Activated naive CD8-positive, alpha-beta T cell (primary cell): ENCODE data around the gene DRC1.

ENCODE experiments used
- H3K27ac Mint-ChIP-seq: one replicate; pipeline ENCODE4 v1.8.0; 2021; ENCODE audit warnings: mixed read lengths
- H3K27me3 Mint-ChIP-seq: one replicate; pipeline ENCODE4 v1.8.0; 2021; ENCODE audit warnings: mixed read lengths
- H3K36me3 Mint-ChIP-seq: one replicate; pipeline ENCODE4 v1.8.0; 2021; ENCODE audit warnings: mixed read lengths
- H3K4me1 Mint-ChIP-seq: one replicate; pipeline ENCODE4 v1.8.0; 2021; ENCODE audit warnings: low read depth, mixed read lengths
- H3K4me3 Mint-ChIP-seq: one replicate; pipeline ENCODE4 v1.8.0; 2021; ENCODE audit warnings: mild to moderate bottlenecking, mixed read lengths
- H3K9me3 Mint-ChIP-seq: one replicate; pipeline ENCODE4 v1.8.0; 2021; ENCODE audit warnings: low read depth, mixed read lengths

Gene DRC1

DNA sequence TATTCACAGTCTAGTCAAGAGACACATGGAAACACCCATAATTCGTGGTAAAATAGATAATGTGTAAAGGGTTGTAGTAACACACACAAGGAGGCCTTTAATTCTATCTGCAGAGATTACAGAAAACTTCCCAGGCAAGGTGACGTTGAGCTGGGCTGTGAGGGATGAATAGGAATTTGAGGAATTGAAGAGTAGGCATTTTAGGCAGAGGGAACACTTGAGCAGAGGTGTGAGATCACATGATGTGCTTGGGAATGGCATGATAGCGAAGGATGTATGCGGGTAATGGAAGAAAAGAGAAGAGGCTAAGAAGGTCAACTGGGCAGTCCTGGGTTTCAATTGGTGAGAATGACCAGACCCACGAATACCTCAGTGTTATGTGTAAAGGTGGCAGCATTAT lies 20.2 kb downstream of the DRC1 start:
- Mint-ChIP-seq H3K4me3 (no peak overlapping the region), H3K36me3 (no peaks in the 10 kb centered on the region), H3K27me3 (no peaks in the 10 kb centered on the region), H3K9me3 (no peaks in the 10 kb centered on the region), H3K27ac (no peak overlapping the region), H3K4me1 (no peaks in the 10 kb centered on the region)

- H3K27ac Mint-ChIP-seq, result no peak overlapping the region
- H3K27me3 Mint-ChIP-seq, result no peaks in the 10 kb centered on the region
- no peaks in the 10 kb centered on the region for H3K36me3 Mint-ChIP-seq
- H3K9me3 Mint-ChIP-seq, result no peaks in the 10 kb centered on the region
- H3K4me1 Mint-ChIP-seq, result no peaks in the 10 kb centered on the region
- H3K4me3 Mint-ChIP-seq, result no peak overlapping the region
These were observed 21.4 kb downstream of the DRC1 start for GRCh38 chr2:26422947-26423629.

- Mint-ChIP-seq H3K9me3 (no peaks in the 10 kb centered on the region), H3K27ac (no peak overlapping the region), H3K4me3 (no peak overlapping the region), H3K36me3 (no peaks in the 10 kb centered on the region), H3K27me3 (no peaks in the 10 kb centered on the region), H3K4me1 (no peaks in the 10 kb centered on the region)
These were observed 22.0 kb downstream of the DRC1 start for GRCh38 chr2:26423750-26424149.

DNA sequence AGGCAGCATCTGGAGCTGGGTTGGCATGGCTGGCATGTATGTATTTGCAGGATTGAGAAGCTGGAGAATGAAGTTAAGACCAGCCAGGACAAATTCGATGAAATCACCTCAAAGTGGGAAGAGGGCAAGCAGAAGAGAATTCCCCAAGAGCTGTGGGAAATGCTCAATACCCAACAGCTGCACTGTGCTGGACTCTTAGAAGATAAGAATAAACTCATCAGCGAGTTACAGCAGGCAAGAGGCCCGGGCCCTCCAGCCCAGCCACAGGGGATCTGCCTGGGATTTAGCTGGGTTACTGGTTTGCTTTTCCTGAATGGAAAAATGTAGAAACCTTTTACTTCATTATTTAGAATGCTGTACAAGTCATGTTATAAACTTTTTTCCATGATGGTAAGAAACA lies 22.5 kb downstream of the DRC1 start:
- Mint-ChIP-seq H3K4me3 (no peak overlapping the region), H3K36me3 (no peaks in the 10 kb centered on the region), H3K9me3 (no peaks in the 10 kb centered on the region), H3K27me3 (no peaks in the 10 kb centered on the region), H3K27ac (no peak overlapping the region), H3K4me1 (no peaks in the 10 kb centered on the region)

DNA sequence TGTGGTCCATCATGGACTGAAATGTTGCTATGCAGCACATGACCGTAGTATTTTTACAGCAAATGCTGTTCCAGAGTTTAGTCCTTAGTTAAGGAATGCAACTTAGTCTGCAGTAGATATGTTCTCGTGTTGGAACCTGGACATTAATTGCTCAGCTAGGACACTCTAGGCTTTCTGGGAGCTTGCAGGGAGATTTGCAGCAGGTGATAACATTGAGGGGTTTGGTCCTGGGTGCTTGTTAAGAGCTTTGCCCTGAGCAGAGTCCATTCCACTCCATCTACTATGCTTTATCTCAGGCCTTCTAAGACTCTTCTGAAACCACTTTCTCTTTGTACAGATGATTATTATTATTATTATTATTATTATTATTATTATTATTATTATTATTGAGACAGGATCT lies 27.1 kb downstream of the DRC1 start:
- peaks cover 4% of the 10 kb centered on the region for H3K27me3 Mint-ChIP-seq
- no peak overlapping the region for H3K4me3 Mint-ChIP-seq

DNA sequence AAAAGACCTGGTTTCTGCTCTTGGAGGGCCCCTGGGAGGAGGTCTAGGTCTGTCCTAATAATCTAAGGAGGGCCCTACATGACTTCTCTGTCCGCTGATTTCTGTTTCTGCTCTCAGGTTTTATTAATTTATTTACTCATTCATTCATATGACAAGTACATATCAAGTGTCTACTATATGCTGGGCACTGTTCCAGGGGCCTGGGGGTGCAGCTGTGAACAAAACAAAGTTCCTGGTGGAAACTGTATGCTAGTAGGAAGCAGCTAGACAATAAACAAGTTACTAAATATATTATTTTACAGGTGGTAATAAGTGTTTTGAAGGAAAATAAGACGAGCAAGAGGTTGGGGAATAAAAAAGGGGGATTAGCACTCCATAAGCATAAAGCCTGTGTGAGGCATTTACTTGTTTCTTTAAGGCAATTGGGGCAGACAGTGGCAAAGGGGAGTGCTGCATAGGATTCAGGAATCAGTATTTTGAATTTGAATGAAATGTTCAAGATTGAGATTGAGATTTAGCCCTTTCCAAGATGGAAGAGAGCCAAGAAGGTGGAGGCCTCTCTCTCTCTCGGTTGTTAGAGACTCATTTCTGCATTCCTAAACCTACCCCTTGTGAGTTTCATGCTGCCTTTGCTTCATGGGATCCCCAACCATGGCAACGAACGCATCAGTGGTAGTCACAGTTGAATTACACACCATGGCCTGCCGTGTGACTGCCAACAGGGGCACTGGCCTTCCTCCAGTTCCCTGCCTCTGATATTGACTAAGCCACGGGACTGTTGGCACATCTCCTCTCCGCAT lies 28.3 kb downstream of the DRC1 start:
- Mint-ChIP-seq H3K4me1 (no peaks in the 10 kb centered on the region), H3K9me3 (no peaks in the 10 kb centered on the region), H3K27me3 (peaks cover 4% of the 10 kb centered on the region), H3K27ac (no peak overlapping the region), H3K4me3 (no peak overlapping the region), H3K36me3 (no peaks in the 10 kb centered on the region)

More for the DNA sequence above, 27.1 kb downstream of the DRC1 start:
- Mint-ChIP-seq H3K9me3 (no peaks in the 10 kb centered on the region), H3K4me1 (no peaks in the 10 kb centered on the region), H3K36me3 (no peaks in the 10 kb centered on the region), H3K27ac (no peak overlapping the region)

GRCh38 chr2:26430826-26431225 lies 29.1 kb downstream of the DRC1 start:
- H3K9me3 Mint-ChIP-seq, result no peaks in the 10 kb centered on the region
- H3K27me3 Mint-ChIP-seq, result peaks cover 4% of the 10 kb centered on the region
- H3K27ac Mint-ChIP-seq, result no peak overlapping the region
- no peaks in the 10 kb centered on the region for H3K36me3 Mint-ChIP-seq
- H3K4me1 Mint-ChIP-seq, result no peaks in the 10 kb centered on the region
- no peak overlapping the region for H3K4me3 Mint-ChIP-seq

- H3K9me3 Mint-ChIP-seq, result no peaks in the 10 kb centered on the region
- H3K4me1 Mint-ChIP-seq, result no peaks in the 10 kb centered on the region
- H3K27me3 Mint-ChIP-seq, result peaks cover 4% of the 10 kb centered on the region
- H3K27ac Mint-ChIP-seq, result no peak overlapping the region
- no peak overlapping the region for H3K4me3 Mint-ChIP-seq
- no peaks in the 10 kb centered on the region for H3K36me3 Mint-ChIP-seq
These were observed 30.6 kb downstream of the DRC1 start for GRCh38 chr2:26432363-26432762.

DNA sequence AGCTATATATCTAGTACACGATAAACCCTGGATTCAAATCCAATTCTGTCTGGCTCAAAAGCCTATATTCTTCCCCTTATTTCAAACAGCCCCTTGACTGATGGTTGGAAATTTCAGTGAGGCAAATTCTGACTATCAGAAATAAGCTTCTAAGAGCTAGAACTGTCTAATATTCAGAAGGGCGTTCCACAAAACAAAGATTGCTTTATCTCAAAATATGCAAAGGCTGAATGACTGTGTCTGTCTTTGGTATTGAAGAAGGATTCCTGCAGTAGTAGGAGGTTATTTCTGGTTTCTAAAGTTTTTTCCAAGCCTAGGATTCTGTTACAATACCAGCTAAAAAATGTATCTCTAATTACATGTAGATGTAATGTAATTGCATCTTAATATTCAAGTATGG lies 31.1 kb downstream of the DRC1 start:
- Mint-ChIP-seq H3K27me3 (peaks cover 4% of the 10 kb centered on the region), H3K27ac (no peak overlapping the region), H3K4me3 (no peak overlapping the region), H3K9me3 (no peaks in the 10 kb centered on the region), H3K4me1 (no peaks in the 10 kb centered on the region), H3K36me3 (no peaks in the 10 kb centered on the region)

DNA sequence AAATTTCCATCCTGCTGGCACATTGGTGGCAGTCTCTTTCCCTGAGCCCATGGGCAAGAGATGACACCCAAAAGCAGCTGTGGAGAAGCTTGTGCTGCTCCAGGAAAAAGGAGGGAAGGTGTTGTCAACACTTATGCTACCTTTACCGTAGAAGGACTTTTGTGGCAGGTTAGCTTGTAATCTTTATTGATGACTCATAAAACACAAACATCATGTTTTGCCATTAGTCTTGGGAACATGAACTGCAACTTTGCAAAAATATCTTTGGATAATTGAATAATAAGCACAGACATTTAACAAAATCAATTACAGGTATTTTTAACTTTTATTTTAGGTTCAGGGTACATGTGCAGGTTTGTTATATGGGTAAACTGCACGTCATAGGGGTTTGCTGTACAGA lies 33.4 kb downstream of the DRC1 start:
- H3K36me3 Mint-ChIP-seq, result no peaks in the 10 kb centered on the region
- H3K9me3 Mint-ChIP-seq, result no peaks in the 10 kb centered on the region
- no peak overlapping the region for H3K27ac Mint-ChIP-seq
- no peak overlapping the region for H3K4me3 Mint-ChIP-seq
- peaks cover 11% of the 10 kb centered on the region for H3K27me3 Mint-ChIP-seq
- no peaks in the 10 kb centered on the region for H3K4me1 Mint-ChIP-seq

DNA sequence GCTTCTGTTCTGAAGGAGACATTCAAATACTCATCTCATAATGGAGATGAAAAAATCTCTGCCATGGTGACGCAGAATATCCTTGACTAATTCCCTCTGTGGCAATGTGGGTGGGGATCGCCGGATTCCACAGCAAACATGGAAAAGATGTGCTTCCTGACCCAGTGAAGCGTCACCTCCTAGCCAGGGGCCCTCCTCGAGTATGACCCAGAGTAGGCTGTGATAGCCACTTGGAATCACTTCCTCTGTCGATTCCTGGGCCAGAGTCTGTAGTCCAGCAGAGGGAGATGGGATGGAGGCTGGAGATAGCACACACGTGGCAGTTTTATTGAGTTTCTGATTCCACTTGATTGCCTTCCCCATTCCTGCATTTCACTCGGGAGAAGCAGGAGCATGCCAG lies 36.8 kb downstream of the DRC1 start:
- H3K9me3 Mint-ChIP-seq, result no peaks in the 10 kb centered on the region
- no peaks in the 10 kb centered on the region for H3K4me1 Mint-ChIP-seq
- no peak overlapping the region for H3K27ac Mint-ChIP-seq
- H3K36me3 Mint-ChIP-seq, result no peaks in the 10 kb centered on the region
- no peak overlapping the region for H3K4me3 Mint-ChIP-seq
- peaks cover 7% of the 10 kb centered on the region for H3K27me3 Mint-ChIP-seq

DNA sequence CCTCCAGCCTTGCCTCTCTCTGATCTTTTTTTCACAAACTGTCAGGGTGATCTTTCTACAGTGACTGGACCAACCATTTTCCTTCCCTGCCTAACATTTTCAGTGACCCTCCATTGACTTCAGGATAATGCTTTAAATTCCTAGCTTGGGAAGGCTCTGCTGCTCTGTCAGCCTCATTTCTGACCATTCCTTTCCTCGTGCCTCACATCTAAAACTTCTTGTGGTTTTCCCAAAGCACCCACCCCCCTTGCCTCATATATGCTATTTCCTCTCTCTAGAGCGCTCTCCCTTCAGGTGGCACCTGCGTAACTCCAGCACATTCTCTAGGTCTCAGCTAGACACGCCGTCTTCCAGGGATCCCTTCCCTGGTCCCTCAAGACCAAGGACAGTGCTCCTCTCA lies 37.2 kb downstream of the DRC1 start:
- no peaks in the 10 kb centered on the region for H3K36me3 Mint-ChIP-seq
- H3K4me1 Mint-ChIP-seq, result no peaks in the 10 kb centered on the region
- no peak overlapping the region for H3K4me3 Mint-ChIP-seq
- H3K27me3 Mint-ChIP-seq, result peaks cover 7% of the 10 kb centered on the region
- no peaks in the 10 kb centered on the region for H3K9me3 Mint-ChIP-seq
- H3K27ac Mint-ChIP-seq, result no peak overlapping the region

DNA sequence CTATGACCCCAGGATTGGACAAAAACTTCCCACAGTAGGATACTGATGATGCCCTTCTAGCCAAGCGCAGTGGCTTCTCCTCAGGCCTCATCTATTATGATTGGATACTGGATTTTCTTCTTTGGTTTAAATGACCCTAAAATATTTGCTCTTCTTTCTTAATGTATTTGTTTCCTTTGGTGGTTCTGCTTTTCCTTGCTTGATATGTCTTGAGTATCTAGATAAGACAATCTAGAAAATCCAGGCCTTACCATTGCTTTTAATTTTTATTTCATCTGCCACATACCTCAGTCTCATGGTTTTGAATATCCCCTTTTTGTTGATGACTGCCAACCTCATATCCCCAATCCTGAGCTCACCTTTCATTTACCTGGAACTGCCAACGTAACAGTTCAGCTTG lies 40.6 kb downstream of the DRC1 start:
- Mint-ChIP-seq H3K36me3 (no peaks in the 10 kb centered on the region), H3K4me1 (no peaks in the 10 kb centered on the region), H3K27ac (no peak overlapping the region), H3K4me3 (no peak overlapping the region), H3K9me3 (no peaks in the 10 kb centered on the region), H3K27me3 (peaks cover 7% of the 10 kb centered on the region)

DNA sequence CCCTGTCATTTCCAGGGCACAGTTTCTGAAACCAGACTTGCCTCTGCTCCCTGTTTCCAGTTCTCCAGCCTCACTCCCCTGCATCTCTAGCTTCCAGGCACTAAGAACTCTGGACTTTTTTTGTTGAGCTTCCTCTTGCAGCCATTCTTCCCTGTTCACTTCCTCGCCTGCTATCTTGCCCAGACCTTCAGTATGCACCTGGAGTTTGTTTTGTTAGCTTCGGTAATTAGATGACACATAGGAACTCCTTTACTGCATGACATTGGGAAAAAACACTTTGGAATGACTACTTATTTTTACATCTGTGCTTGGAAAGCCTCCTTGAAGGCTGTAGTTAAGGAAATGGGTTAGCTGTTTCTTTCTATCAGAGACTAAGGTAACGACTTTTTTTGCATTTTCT lies 41.0 kb downstream of the DRC1 start:
- no peaks in the 10 kb centered on the region for H3K36me3 Mint-ChIP-seq
- peaks cover 7% of the 10 kb centered on the region for H3K27me3 Mint-ChIP-seq
- H3K9me3 Mint-ChIP-seq, result no peaks in the 10 kb centered on the region
- H3K4me1 Mint-ChIP-seq, result no peaks in the 10 kb centered on the region
- H3K4me3 Mint-ChIP-seq, result no peak overlapping the region
- no peak overlapping the region for H3K27ac Mint-ChIP-seq

DNA sequence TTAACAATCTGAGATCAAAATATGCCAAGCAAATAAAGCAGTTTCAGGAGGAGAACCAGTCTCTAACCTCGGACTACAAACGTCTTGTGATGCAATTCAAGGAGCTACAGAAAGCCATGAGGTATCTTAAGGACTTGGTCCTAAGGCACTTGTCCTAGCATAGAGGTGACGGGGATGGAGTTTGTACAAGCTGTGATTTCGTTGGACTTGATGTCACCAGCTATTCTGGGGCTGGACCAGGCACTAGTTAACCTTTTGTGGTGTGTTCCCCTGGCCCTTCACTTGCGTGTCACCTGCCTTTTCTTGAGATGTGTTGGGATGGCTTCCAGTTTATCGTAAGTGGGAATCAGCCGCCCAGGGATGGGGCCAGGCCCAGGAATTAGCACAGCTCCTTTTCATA lies 42.5 kb downstream of the DRC1 start:
- no peak overlapping the region for H3K27ac Mint-ChIP-seq
- no peak overlapping the region for H3K4me3 Mint-ChIP-seq
- H3K36me3 Mint-ChIP-seq, result no peaks in the 10 kb centered on the region
- H3K9me3 Mint-ChIP-seq, result no peaks in the 10 kb centered on the region
- H3K4me1 Mint-ChIP-seq, result no peaks in the 10 kb centered on the region
- H3K27me3 Mint-ChIP-seq, result peaks cover 3% of the 10 kb centered on the region

DNA sequence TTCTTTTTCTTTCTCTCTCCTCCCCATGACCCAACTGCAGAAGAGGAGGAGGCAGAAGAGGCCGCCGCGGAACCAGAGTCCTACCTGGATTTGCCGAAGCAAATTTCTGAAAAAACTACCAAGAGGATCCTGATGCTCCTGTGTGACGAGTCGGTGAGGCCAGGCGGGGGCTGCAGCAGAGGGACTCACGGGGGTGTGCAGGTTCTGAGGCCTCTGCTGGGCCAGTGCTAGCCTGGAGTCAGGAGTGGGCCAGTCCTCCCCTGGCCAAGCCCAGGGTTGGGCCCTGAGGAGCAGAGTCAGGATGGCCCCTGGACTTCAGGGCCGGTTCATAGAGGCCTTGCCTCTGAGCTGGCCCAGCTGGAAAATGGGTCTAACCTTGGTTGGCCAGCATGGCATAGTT lies 46.9 kb downstream of the DRC1 start:
- no peaks in the 10 kb centered on the region for H3K4me1 Mint-ChIP-seq
- no peak overlapping the region for H3K27ac Mint-ChIP-seq
- H3K27me3 Mint-ChIP-seq, result no peaks in the 10 kb centered on the region
- H3K36me3 Mint-ChIP-seq, result no peaks in the 10 kb centered on the region
- no peaks in the 10 kb centered on the region for H3K9me3 Mint-ChIP-seq
- no peak overlapping the region for H3K4me3 Mint-ChIP-seq
